Measurements from ENCODE around the gene ABHD17A. TPM values are rescaled to one million over a fixed set of nuclear protein-coding genes. Genes with fewer than 3 reads are reported as not detected.

Gene ABHD17A
- total and polyA plus RNA-seq, 9 of the 15 experiments (the other 6 are each of a cell fraction or from before 2014, with no cell fraction given): 0.04 to 135 (median 21.8) TPM; not detected in 1

DNA sequence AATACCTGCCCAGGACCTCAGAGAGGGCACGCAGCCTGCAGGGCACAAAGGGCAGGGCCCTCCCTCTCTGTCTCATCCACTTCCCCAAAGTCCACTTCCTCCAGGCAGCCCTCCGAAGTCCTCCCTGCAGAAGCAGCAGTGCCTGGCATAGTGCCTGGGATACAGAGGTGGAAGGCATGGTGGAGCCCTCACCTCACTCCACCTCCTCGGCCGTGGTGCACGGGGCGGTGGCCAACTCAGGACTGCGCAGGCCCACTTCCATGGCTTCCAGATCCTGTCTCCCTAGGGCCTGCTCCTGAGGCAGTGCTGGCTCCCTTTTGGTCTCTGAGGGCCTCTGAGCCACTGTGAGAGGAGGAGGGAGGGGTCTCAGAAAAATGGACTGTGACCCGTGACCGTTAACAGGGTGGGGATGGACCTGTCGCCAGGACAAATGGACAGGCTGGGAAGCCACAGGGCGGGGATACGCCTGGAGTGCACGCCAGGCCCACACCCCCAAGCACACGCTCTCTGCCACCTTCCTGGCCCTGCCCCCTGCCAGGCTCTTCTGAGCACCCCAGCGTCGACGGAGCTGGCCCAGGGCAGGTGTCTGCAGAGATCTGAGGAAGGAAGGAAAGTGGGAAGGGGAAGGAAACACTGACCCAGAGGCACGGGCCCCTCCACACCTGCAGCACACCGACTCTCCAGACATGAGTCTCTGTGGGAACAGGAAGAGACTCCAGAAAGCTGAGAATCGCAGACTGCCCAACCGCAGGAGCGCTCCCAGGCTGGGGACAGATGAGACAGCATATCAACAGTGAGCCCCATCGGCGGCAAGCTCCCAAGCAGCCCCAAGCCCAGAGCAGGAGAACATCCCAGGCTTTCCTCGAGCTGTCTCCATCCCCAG is 45.4 kb downstream of the ABHD17A start (continued):
- TF ChIP-seq, protein P1, sequence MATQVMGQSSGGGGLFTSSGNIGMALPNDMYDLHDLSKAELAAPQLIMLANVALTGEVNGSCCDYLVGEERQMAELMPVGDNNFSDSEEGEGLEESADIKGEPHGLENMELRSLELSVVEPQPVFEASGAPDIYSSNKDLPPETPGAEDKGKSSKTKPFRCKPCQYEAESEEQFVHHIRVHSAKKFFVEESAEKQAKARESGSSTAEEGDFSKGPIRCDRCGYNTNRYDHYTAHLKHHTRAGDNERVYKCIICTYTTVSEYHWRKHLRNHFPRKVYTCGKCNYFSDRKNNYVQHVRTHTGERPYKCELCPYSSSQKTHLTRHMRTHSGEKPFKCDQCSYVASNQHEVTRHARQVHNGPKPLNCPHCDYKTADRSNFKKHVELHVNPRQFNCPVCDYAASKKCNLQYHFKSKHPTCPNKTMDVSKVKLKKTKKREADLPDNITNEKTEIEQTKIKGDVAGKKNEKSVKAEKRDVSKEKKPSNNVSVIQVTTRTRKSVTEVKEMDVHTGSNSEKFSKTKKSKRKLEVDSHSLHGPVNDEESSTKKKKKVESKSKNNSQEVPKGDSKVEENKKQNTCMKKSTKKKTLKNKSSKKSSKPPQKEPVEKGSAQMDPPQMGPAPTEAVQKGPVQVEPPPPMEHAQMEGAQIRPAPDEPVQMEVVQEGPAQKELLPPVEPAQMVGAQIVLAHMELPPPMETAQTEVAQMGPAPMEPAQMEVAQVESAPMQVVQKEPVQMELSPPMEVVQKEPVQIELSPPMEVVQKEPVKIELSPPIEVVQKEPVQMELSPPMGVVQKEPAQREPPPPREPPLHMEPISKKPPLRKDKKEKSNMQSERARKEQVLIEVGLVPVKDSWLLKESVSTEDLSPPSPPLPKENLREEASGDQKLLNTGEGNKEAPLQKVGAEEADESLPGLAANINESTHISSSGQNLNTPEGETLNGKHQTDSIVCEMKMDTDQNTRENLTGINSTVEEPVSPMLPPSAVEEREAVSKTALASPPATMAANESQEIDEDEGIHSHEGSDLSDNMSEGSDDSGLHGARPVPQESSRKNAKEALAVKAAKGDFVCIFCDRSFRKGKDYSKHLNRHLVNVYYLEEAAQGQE (IDR thresholded peaks at IDR 0.05; ENCODE audit: borderline replicate concordance): no peak
- TF ChIP-seq, protein P1 (CRISPR knock-in tag; IDR thresholded peaks at IDR 0.05; ENCODE audit: low read depth): no peak
- TF ChIP-seq LEF1 (IDR thresholded peaks at IDR 0.05): no peak
- TF ChIP-seq, protein P2, sequence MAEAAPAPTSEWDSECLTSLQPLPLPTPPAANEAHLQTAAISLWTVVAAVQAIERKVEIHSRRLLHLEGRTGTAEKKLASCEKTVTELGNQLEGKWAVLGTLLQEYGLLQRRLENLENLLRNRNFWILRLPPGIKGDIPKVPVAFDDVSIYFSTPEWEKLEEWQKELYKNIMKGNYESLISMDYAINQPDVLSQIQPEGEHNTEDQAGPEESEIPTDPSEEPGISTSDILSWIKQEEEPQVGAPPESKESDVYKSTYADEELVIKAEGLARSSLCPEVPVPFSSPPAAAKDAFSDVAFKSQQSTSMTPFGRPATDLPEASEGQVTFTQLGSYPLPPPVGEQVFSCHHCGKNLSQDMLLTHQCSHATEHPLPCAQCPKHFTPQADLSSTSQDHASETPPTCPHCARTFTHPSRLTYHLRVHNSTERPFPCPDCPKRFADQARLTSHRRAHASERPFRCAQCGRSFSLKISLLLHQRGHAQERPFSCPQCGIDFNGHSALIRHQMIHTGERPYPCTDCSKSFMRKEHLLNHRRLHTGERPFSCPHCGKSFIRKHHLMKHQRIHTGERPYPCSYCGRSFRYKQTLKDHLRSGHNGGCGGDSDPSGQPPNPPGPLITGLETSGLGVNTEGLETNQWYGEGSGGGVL (CRISPR knock-in tag; IDR thresholded peaks at IDR 0.05): no peak

Data from K562 (cell line).